ENCODE data around the gene LGALS1.
"Not testable (repeated sequence)": the region's sequence is repeated elsewhere in the genome, so short reads cannot be mapped to it uniquely, and the experiment has no call there.

LGALS1 gene

GRCh38 chr22:37692627-37693285, 17.3 kb downstream of the LGALS1 start:
- DNase-seq = no peak

- not testable (repeated sequence) for DNase-seq
Measured at GRCh38 chr22:37694131-37694530, 18.7 kb downstream of the LGALS1 start.

GRCh38 chr22:37696260-37696656, 20.8 kb downstream of the LGALS1 start:
- DNase-seq = not testable (repeated sequence)

GRCh38 chr22:37696657-37697537, 21.5 kb downstream of the LGALS1 start, which contains the start of gene TRIOBP:
Gene TRIOBP (plus strand): TSS chr22:37697048. CDS start chr22:37701366, 4,318 bp downstream.
- DNase-seq = peak; percentile 86

- no peak for DNase-seq
Measured at GRCh38 chr22:37697538-37697835, 22.1 kb downstream of the LGALS1 start.

GRCh38 chr22:37701141-37701786, 25.8 kb downstream of the LGALS1 start:
- DNase-seq = no peak

- DNase-seq = no peak
Measured at GRCh38 chr22:37703906-37704305, 28.5 kb downstream of the LGALS1 start.

GRCh38 chr22:37704645-37705044, 29.2 kb downstream of the LGALS1 start:
- DNase-seq = no peak

- no peak for DNase-seq
Measured at GRCh38 chr22:37705205-37705604, 29.8 kb downstream of the LGALS1 start.

- DNase-seq = no peak
Measured at GRCh38 chr22:37708580-37709444, 33.4 kb downstream of the LGALS1 start.

- no peak for DNase-seq
Measured at GRCh38 chr22:37709445-37709765, 34.0 kb downstream of the LGALS1 start.

GRCh38 chr22:37710675-37711074, 35.2 kb downstream of the LGALS1 start:
- no peak for DNase-seq

GRCh38 chr22:37711490-37711889, 36.1 kb downstream of the LGALS1 start:
- no peak for DNase-seq

GRCh38 chr22:37713761-37714160, 38.3 kb downstream of the LGALS1 start:
- DNase-seq = no peak

- DNase-seq = no peak
Measured at GRCh38 chr22:37714634-37715033, 39.2 kb downstream of the LGALS1 start.

GRCh38 chr22:37715760-37716159, 40.3 kb downstream of the LGALS1 start:
- DNase-seq = no peak

GRCh38 chr22:37716708-37717107, 41.3 kb downstream of the LGALS1 start:
- no peak for DNase-seq

GRCh38 chr22:37717235-37717634, 41.8 kb downstream of the LGALS1 start:
- DNase-seq = not testable (repeated sequence)

GRCh38 chr22:37717746-37718305, 42.4 kb downstream of the LGALS1 start:
- DNase-seq = not testable (repeated sequence)

- DNase-seq = no peak
Measured at GRCh38 chr22:37725551-37726240, 50.3 kb downstream of the LGALS1 start.

GRCh38 chr22:37726241-37726887, 50.9 kb downstream of the LGALS1 start:
- DNase-seq = no peak
